ENCODE measurements around the gene RAN. TPM values are rescaled to one million over a fixed set of nuclear protein-coding genes. Genes with fewer than 3 reads are reported as not detected.
"Not testable (repeated sequence)": the region's sequence is repeated elsewhere in the genome, so short reads cannot be mapped to it uniquely, and the experiment has no call there.

The RAN gene
- total RNA-seq, 1 donor from 2014 or later = 705 TPM

DNA sequence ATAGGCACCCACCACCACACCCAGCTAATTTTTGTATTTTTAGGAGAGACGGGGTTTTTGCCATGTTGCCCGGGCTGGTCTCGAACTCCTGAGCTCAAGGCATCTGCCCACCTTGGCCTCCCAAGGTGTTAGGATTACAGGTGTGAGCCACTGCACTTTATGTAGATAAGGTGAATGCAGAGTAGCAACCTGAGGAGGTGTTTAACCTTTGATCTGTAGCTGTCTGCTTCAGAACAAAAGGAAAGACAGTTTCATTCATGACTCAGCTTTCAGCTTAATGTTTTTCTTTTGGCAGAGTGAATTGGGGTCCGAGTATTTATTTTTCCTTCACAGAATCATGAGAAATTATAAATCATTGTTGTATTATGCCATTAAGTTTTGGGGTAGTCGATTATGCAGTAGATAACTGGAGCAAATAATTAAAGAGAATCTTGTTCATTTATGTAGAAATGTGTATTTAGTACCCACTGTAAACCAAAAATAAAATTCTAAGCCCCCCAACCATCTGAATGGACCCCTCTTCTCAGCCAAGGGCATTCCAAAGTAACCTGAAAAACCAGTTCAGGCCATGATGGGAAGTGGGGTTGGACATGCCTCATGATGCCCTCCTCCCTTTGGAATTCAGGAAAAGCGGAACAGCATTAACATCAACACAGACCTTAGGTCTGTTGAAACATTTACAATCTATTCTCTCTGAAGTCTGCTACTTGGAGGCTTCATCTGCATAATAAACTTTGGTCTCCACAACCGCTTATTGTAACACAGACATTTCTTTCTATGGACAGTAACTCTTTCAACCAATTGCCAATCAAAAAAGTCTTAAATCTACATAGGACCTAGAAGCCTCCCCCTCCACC lies 22.1 kb upstream of the RAN start:
- peak in 1 of 2 donors; percentile 13 for DNase-seq (ENCODE audit: low read depth in 2 of 2)

- DNase-seq (ENCODE audit: low read depth in 2 of 2) = no peak
Observed at GRCh38 chr12:130850418-130851021, 21.3 kb upstream of the RAN start.

DNA sequence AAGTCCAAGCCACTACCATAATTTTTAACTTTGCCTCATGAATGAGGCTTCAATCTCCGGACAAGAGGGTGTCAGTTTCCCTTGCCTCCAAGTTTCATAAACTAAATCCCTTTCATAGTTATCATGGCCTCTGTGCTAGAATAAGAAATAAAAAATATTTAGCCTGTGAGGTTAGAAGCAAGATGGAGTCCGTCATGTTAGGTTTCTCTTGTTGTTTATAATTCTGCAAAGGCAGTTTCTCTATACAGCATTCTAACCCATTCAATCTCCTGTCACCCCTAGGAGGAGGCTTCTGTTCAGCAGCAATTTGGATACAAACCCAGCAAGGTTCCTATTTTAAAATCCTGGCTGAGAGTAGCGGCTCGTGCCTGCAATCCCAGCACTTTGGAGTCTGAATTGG lies 15.8 kb upstream of the RAN start:
- DNase-seq (ENCODE audit: low read depth in 2 of 2) = no peak

GRCh38 chr12:130858084-130858483 lies 13.8 kb upstream of the RAN start:
- DNase-seq (ENCODE audit: low read depth in 2 of 2) = no peak

DNA sequence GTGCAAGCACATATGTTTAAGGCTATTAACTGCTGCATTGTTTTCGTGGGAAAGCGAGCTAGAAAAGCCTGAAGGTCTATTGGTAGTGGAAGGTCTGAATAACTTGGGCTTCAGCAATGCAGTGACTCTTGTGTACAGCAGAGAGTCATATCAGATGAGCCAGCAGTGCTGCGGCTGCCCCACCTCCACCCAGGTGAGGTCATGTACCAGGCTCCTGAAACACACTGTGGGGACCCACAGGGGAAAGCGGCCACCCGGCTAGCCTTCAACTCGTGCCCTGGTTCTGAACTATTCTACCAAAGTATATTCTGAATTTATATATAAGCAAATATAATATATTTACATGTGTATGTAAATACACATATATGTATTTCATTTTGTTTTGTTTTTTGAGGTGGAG lies 12.7 kb upstream of the RAN start:
- no peak for DNase-seq (ENCODE audit: low read depth in 2 of 2)

GRCh38 chr12:130860311-130860710 lies 11.6 kb upstream of the RAN start:
- no peak for DNase-seq (ENCODE audit: low read depth in 2 of 2)

- DNase-seq (ENCODE audit: low read depth in 2 of 2) = no peak
Observed at GRCh38 chr12:130862161-130862560, 9.7 kb upstream of the RAN start.

DNA sequence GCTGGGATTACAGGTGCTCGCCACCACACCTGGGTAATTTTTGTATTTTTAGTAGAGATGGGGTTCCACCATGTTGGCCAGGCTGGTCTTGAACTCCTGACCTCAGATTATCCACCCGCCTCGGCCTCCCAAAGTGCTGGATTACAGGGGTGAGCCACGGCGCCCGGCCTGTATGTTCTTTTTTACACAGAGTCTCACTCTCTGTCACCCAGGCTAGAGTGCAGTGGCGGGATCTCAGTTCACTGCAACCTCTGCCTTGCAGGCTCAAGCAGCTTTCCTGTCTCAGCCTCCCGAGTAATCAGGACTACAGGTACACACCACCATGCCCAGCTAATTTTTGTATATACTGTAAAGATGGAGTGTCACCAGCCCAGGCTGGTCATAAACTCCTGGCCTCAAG lies 9.1 kb upstream of the RAN start:
- DNase-seq (ENCODE audit: low read depth in 2 of 2) = not testable (repeated sequence)

DNA sequence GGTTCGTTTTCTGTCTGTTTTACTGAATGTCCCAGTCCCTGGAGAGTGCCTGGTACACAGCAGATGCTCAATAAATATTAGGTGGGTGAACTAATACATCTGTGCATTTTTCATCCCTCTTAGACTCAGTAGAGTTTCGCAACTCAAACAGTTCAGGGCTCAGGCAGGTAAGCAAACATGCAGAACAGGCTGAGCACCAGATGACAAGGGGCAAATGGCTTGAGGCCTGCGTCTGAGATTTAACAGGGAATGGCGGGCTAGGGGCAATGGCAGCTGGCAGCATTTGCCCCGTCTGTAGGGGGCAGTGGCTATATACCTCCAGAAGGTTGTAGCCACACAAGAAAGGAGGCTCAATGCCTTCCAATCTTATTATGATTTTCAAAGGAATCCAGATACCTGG lies 8.6 kb upstream of the RAN start:
- no peak for DNase-seq (ENCODE audit: low read depth in 2 of 2)

- no peak for DNase-seq (ENCODE audit: low read depth in 2 of 2)
Observed at GRCh38 chr12:130868412-130868811, 3.5 kb upstream of the RAN start.

DNA sequence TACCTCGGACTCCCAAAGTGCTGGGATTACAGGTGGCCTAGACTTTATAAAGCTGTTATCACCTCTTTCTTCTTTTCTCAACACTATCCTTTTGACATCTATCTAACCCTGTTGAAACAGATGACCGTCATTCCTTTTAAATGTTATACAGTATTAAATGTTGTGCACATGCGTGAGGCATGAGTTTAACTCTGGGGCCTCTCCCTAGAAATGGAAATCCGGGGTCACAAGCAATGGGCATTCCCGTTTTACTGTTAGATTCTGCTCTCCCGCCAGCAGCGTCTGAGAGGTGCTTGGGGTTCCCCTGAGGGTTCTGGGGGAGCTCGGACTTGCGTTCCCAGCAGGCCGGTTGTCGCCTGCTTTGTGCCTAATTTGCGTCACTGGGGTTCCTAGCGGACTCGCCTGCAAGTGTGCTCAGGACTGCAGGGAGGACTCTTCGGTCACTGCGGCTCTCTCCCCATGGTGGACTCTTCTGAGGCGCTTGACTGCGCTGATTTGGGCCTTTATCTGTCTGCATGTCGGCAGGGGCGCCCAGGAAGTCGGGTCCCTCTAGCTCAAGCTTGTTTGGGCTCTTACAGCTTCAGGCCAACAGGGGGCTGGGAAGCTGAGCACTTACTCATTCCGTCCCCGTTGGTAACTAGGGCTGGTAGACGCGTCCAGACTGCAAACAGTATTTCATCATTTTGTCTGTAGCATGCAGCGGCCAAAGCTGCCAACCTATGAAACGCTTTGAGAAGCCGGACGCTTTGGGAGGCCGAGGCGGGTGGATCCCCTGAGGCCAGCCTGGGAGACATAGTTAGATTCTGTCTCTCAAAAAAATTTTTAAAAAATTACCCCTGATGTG lies 1.2 kb upstream of the RAN start:
- DNase-seq (ENCODE audit: low read depth in 2 of 2) = peak; percentile 30 to 70

- DNase-seq (ENCODE audit: low read depth in 2 of 2) = peak in 1 of 2 donors; percentile 44
Observed at GRCh38 chr12:130872179-130873096, 572 bp downstream of the RAN start.

- no peak for DNase-seq (ENCODE audit: low read depth in 2 of 2)
Observed at GRCh38 chr12:130873106-130873795, 1.4 kb downstream of the RAN start.

DNA sequence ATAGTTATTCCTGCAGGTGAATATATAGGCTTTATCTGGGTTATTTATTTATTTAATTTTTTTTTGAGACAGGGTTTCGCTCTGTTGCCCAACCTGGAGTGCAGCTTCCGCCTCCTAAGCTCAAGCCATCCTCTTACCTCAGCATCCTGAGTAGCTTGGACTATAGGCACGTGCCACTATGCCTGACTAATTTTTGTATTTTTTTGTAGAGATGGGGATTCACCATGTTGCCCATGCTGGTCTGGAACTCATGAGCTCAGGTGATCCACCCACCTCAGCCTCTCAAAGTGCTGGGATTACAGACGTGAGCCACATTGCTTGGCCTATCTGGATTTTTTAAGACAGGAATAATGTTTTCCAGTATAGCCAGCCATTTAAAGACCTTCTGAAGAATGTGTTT lies 2.0 kb downstream of the RAN start:
- no peak for DNase-seq (ENCODE audit: low read depth in 2 of 2)

DNA sequence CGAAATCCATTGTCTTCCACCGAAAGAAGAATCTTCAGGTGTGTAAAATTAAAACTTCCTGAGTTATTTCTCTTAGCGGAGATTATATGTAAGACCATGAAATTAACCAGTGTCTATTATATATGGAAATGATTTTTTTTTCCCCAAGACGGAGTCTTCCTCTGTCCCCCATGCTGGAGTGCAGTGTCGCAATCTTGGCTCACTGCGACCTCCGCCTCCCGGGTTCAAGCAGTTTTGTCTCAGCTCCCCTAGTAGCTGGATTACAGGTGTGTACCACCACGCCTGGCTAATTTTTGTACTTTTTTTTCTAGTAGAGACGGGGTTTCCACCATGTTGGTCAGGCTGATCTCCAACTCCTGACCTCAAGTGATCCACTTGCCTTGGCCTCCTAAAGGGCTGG lies 2.8 kb downstream of the RAN start:
- DNase-seq (ENCODE audit: low read depth in 2 of 2) = no peak

GRCh38 chr12:130875193-130875592 lies 3.3 kb downstream of the RAN start:
- no peak for DNase-seq (ENCODE audit: low read depth in 2 of 2)

DNA sequence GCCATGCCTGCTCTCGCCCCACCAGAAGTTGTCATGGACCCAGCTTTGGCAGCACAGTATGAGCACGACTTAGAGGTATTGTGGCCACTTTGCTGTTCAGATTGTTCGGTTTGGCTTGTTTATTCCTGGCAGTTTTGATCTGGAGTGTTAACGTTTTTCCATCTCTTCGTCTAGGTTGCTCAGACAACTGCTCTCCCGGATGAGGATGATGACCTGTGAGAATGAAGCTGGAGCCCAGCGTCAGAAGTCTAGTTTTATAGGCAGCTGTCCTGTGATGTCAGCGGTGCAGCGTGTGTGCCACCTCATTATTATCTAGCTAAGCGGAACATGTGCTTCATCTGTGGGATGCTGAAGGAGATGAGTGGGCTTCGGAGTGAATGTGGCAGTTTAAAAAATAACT lies 3.8 kb downstream of the RAN start:
- not testable (repeated sequence) for DNase-seq (ENCODE audit: low read depth in 2 of 2)

- DNase-seq (ENCODE audit: low read depth in 2 of 2) = no peak
Observed at GRCh38 chr12:130876297-130876696, 4.4 kb downstream of the RAN start.

- no peak for DNase-seq (ENCODE audit: low read depth in 2 of 2)
Observed at GRCh38 chr12:130876758-130877157, 4.9 kb downstream of the RAN start.

GRCh38 chr12:130877333-130877732 lies 5.5 kb downstream of the RAN start:
- no peak for DNase-seq (ENCODE audit: low read depth in 2 of 2)

Data from dermis microvascular lymphatic vessel endothelial cell (primary cell).